HCT116 (cell line): ENCODE data around the gene BBIP1.

Experiments
- CTCF ChIP-seq, 3 experiments: fragments of 200-600 bp in 1 of 3; sonication (generic) in 1 of 3; IDR thresholded peaks in 2 of 3; conservative IDR thresholded peaks in 1 of 3; 2 replicates each; pipeline ENCODE4 v1.5.1; 2012 to 2017; ENCODE audit warnings: low read depth in 2 of 3, low read length in 2 of 3, antibody characterized with exemption in 1 of 3, borderline replicate concordance in 1 of 3, control low read depth in 1 of 3, mild to moderate bottlenecking in 1 of 3, mixed read lengths in 1 of 3, mixed run types in 1 of 3, moderate library complexity in 1 of 3; ENCODE audit not compliant: insufficient read depth in 1 of 3
- EZH2 ChIP-seq: fragments of 200-600 bp; sonication (generic); IDR thresholded peaks from 2 replicates; pipeline ENCODE4 v1.6.1; 2017; ENCODE audit warnings: antibody characterized with exemption, mixed run types
- YY1 ChIP-seq: IDR thresholded peaks from 2 replicates; pipeline ENCODE4 v1.6.1; 2011; ENCODE audit warnings: low read length, low read depth, moderate library complexity, mild to moderate bottlenecking; ENCODE audit not compliant: insufficient replicate concordance; ENCODE audit errors: extremely low read depth
- TF ChIP-seq, protein P1 (sequence below): IDR thresholded peaks from 2 replicates; pipeline ENCODE4 v1.6.1; 2012; ENCODE audit warnings: low read depth

- TF ChIP-seq CTCF (IDR thresholded peaks at IDR 0.05 in 2 of 3, conservative IDR thresholded peaks at IDR 0.05 in 1 of 3; ENCODE audit: borderline replicate concordance in 1 of 3, insufficient read depth in 1 of 3, low read depth in 2 of 3, low read length in 2 of 3) (no peak), EZH2 (no peak), YY1 (no peak)
- TF ChIP-seq, protein P1, sequence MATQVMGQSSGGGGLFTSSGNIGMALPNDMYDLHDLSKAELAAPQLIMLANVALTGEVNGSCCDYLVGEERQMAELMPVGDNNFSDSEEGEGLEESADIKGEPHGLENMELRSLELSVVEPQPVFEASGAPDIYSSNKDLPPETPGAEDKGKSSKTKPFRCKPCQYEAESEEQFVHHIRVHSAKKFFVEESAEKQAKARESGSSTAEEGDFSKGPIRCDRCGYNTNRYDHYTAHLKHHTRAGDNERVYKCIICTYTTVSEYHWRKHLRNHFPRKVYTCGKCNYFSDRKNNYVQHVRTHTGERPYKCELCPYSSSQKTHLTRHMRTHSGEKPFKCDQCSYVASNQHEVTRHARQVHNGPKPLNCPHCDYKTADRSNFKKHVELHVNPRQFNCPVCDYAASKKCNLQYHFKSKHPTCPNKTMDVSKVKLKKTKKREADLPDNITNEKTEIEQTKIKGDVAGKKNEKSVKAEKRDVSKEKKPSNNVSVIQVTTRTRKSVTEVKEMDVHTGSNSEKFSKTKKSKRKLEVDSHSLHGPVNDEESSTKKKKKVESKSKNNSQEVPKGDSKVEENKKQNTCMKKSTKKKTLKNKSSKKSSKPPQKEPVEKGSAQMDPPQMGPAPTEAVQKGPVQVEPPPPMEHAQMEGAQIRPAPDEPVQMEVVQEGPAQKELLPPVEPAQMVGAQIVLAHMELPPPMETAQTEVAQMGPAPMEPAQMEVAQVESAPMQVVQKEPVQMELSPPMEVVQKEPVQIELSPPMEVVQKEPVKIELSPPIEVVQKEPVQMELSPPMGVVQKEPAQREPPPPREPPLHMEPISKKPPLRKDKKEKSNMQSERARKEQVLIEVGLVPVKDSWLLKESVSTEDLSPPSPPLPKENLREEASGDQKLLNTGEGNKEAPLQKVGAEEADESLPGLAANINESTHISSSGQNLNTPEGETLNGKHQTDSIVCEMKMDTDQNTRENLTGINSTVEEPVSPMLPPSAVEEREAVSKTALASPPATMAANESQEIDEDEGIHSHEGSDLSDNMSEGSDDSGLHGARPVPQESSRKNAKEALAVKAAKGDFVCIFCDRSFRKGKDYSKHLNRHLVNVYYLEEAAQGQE = no peak
These were observed 58.3 kb downstream of the BBIP1 start for GRCh38 chr10:110860576-110861241.
